ENCODE results near the gene KLF13. TPM values are rescaled to one million over a fixed set of nuclear protein-coding genes. Genes with fewer than 3 reads are reported as not detected.

The KLF13 gene
- total RNA-seq, 1 experiment from 2014 or later, result 60.1 TPM

- H3K9ac ChIP-seq (ENCODE audit: low read length), result peak overlapping the region; percentile 55
- peaks cover 46% of the 10 kb centered on the region for H3K79me2 ChIP-seq (ENCODE audit: insufficient read depth, low read length)
- H3K27me3 ChIP-seq (ENCODE audit: insufficient read depth, low read length), result no peaks in the 10 kb centered on the region
- POLR2A ChIA-PET, result interaction anchor here (1.0 kb wide), 1 partner anchor 106 kb away, joined by 3 read pairs; no protein-coding TSS in a partner anchor
- H3K9me2 ChIP-seq (ENCODE audit: insufficient read depth), result no peaks in the 10 kb centered on the region
- CTCF ChIA-PET, result no interaction called here
- ATAC-seq (no peak), DNase-seq (ENCODE audit: low read depth, low spot score) (no peak)
- no peaks in the 10 kb centered on the region for H4K20me1 ChIP-seq (ENCODE audit: insufficient read depth)
- H2AFZ ChIP-seq (ENCODE audit: low read depth, low read length, poor library complexity, severe bottlenecking), result no peak overlapping the region
- TF ChIP-seq YY1 (IDR thresholded peaks at IDR 0.05; ENCODE audit: extremely low read depth, insufficient replicate concordance, low read depth, low read length), result no peak
- peak; percentile 50 for TF ChIP-seq TCF7L2 (IDR thresholded peaks at IDR 0.05; ENCODE audit: borderline replicate concordance, extremely low read depth, insufficient read depth, insufficient read length)
- TF ChIP-seq FOSL1 (IDR thresholded peaks at IDR 0.05; ENCODE audit: low read depth), result no peak
- no peak for TF ChIP-seq SP1 (IDR thresholded peaks at IDR 0.05; ENCODE audit: low read depth)
- peak; percentile 45 for TF ChIP-seq EGR1 (IDR thresholded peaks at IDR 0.05; ENCODE audit: low read depth)
- TF ChIP-seq JUND (IDR thresholded peaks at IDR 0.05), result no peak
- no peak for TF ChIP-seq REST (IDR thresholded peaks at IDR 0.05; ENCODE audit: low read depth)
- TF ChIP-seq EZH2 (IDR thresholded peaks at IDR 0.05), result no peak
- TF ChIP-seq SIN3A (IDR thresholded peaks at IDR 0.05; ENCODE audit: low read depth), result no peak
- no peaks in the 10 kb centered on the region for H3K36me3 ChIP-seq (ENCODE audit: control insufficient read depth in 1 of 2, insufficient read depth in 2 of 2, low read length in 2 of 2)
- intact Hi-C loops (cut with micrococcal nuclease), result loop anchor here (5.0 kb wide), 1 partner anchor 69 kb away; no protein-coding TSS in a partner anchor
- TSS peak; percentile 39 for BruUV-seq (replicated peaks)
- peaks cover 11 to 24% of the 10 kb centered on the region in 2 experiments; a peak in 2 of 4 replicates for H3K4me1 ChIP-seq (ENCODE audit: control insufficient read depth in 1 of 2, insufficient read depth in 2 of 2, low read length in 2 of 2)
- RAD21 ChIA-PET (ENCODE audit: low non-redundant PET in 1 of 2, low total read pairs in 2 of 2, uncharacterized antibody in 2 of 2, unreplicated experiment in 2 of 2), result interaction anchor here (0.8 to 1.2 kb wide), 2 partner anchors 25 to 107 kb away, joined by 3 read pairs; no protein-coding TSS in a partner anchor
- no peaks in the 10 kb centered on the region for H3K9me3 ChIP-seq (ENCODE audit: control insufficient read depth in 1 of 2, insufficient read depth in 1 of 2, low read depth in 1 of 2, low read length in 2 of 2)
- H3K27ac ChIP-seq (ENCODE audit: low read depth, low read length), result peak overlapping the region; percentile 88
- H3K4me3 ChIP-seq (replicated peaks in 1 of 2; ENCODE audit: low read depth in 1 of 2, low read length in 2 of 2), result peak overlapping the region; percentile 40 to 80
- H3K4me2 ChIP-seq (ENCODE audit: low read length), result peak overlapping the region; percentile 78
Observed at GRCh38 chr15:31328428-31328968, 1.9 kb downstream of the KLF13 start.

All from HCT116 (cell line).